ENCODE results near the gene C12orf43. TPM values are rescaled to one million over a fixed set of nuclear protein-coding genes. Genes with fewer than 3 reads are reported as not detected.

The C12orf43 gene
- polyA plus RNA-seq, 1 donor from 2014 or later, result 20.3 TPM

DNA sequence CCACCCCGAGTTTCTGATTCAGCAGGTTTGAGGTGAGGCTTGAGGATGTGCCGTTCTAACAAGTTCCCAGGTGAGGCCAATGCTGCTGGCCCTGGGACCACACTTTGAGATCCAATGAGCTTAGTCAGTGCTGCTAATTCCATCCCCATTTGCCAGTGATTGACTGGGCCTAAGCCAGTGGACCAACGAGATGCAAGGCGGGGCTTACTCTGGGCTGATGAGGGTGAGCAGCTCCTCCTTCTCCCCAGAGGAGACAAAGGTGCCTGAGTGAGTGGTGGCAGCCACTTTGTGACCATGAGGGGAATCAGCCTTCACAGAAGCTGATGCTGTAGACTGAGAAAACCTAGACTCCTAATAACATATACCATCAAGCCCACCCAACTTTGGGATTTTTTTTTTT is 61.1 kb downstream of the C12orf43 start:
- no peaks in the 10 kb centered on the region for H3K9me2 ChIP-seq (ENCODE audit: insufficient read depth, low read length)
- no peaks in the 10 kb centered on the region for H4K20me1 ChIP-seq (ENCODE audit: insufficient read depth)
- H3K27ac ChIP-seq (ENCODE audit: low read length), result no peak overlapping the region
- TF ChIP-seq POLR2AphosphoS5 (IDR thresholded peaks at IDR 0.05) (no peak), CTCF (IDR thresholded peaks at IDR 0.05; ENCODE audit: poor library complexity, severe bottlenecking) (no peak), EZH2 (IDR thresholded peaks at IDR 0.05; ENCODE audit: borderline replicate concordance, insufficient read depth, low read length, poor library complexity, severe bottlenecking) (no peak), MXI1 (conservative IDR thresholded peaks at IDR 0.05; ENCODE audit: poor library complexity, severe bottlenecking) (no peak), RAD21 (conservative IDR thresholded peaks at IDR 0.05) (no peak), EP300 (conservative IDR thresholded peaks at IDR 0.05; ENCODE audit: poor library complexity, severe bottlenecking) (no peak), SMC3 (conservative IDR thresholded peaks at IDR 0.05; ENCODE audit: poor library complexity) (no peak), TAF1 (IDR thresholded peaks at IDR 0.05; ENCODE audit: low read depth) (no peak), REST (IDR thresholded peaks at IDR 0.05; ENCODE audit: borderline replicate concordance) (no peak)
- no peak overlapping the region for H2AFZ ChIP-seq (ENCODE audit: low read depth, low read length)
- H3K9ac ChIP-seq (ENCODE audit: low read length), result no peak overlapping the region
- no peaks in the 10 kb centered on the region for H3K9me3 ChIP-seq (ENCODE audit: low read length)
- H3K4me3 ChIP-seq (ENCODE audit: low read length), result no peak overlapping the region
- H3K27me3 ChIP-seq (ENCODE audit: insufficient read depth, low read depth, low read length), result no peaks in the 10 kb centered on the region
- no peaks in the 10 kb centered on the region for H3K36me3 ChIP-seq (ENCODE audit: insufficient read depth, low read length)
- no peaks in the 10 kb centered on the region for H3F3A ChIP-seq (ENCODE audit: insufficient read depth, low read length, poor library complexity, severe bottlenecking)
- H3K79me2 ChIP-seq (replicated peaks; ENCODE audit: insufficient read depth, low read length), result no peaks in the 10 kb centered on the region
- no peak overlapping the region for H3K4me2 ChIP-seq (ENCODE audit: low read length)

- TF ChIP-seq MXI1 (conservative IDR thresholded peaks at IDR 0.05; ENCODE audit: poor library complexity, severe bottlenecking), result no peak
- TF ChIP-seq EP300 (conservative IDR thresholded peaks at IDR 0.05; ENCODE audit: poor library complexity, severe bottlenecking), result no peak
- TF ChIP-seq REST (IDR thresholded peaks at IDR 0.05; ENCODE audit: borderline replicate concordance), result no peak
- no peak for TF ChIP-seq EZH2 (IDR thresholded peaks at IDR 0.05; ENCODE audit: borderline replicate concordance, insufficient read depth, low read length, poor library complexity, severe bottlenecking)
- TF ChIP-seq RAD21 (conservative IDR thresholded peaks at IDR 0.05), result no peak
- TF ChIP-seq TAF1 (IDR thresholded peaks at IDR 0.05; ENCODE audit: low read depth), result no peak
- no peak for TF ChIP-seq SMC3 (conservative IDR thresholded peaks at IDR 0.05; ENCODE audit: poor library complexity)
- no peak for TF ChIP-seq CTCF (IDR thresholded peaks at IDR 0.05; ENCODE audit: poor library complexity, severe bottlenecking)
- TF ChIP-seq POLR2AphosphoS5 (IDR thresholded peaks at IDR 0.05), result no peak
These were observed 65.5 kb downstream of the C12orf43 start for GRCh38 chr12:120950807-120951206.

More at GRCh38 chr12:120950807-120951206, 65.5 kb downstream of the C12orf43 start:
- Histone ChIP-seq H3K27me3 (ENCODE audit: insufficient read depth, low read depth, low read length) (no peaks in the 10 kb centered on the region), H3K36me3 (ENCODE audit: insufficient read depth, low read length) (no peaks in the 10 kb centered on the region), H3K9me3 (ENCODE audit: low read length) (no peaks in the 10 kb centered on the region), H3K27ac (ENCODE audit: low read length) (no peak overlapping the region), H3K79me2 (replicated peaks; ENCODE audit: insufficient read depth, low read length) (no peaks in the 10 kb centered on the region), H3K9me2 (ENCODE audit: insufficient read depth, low read length) (no peaks in the 10 kb centered on the region), H3K4me2 (ENCODE audit: low read length) (no peak overlapping the region), H2AFZ (ENCODE audit: low read depth, low read length) (no peak overlapping the region), H3K9ac (ENCODE audit: low read length) (no peak overlapping the region), H3F3A (ENCODE audit: insufficient read depth, low read length, poor library complexity, severe bottlenecking) (no peaks in the 10 kb centered on the region), H4K20me1 (ENCODE audit: insufficient read depth) (no peaks in the 10 kb centered on the region), H3K4me3 (ENCODE audit: low read length) (no peak overlapping the region)
